Astrocyte of the spinal cord (primary cell): ENCODE measurements around the gene AASDHPPT.

Experiments
- DNase-seq: peaks from one replicate; pipeline ENCODE4 v3.0.0; 2011; ENCODE audit warnings: low read depth, low spot score
- H3K4me3 ChIP-seq: 2 replicates; pipeline ENCODE4 v1.5.1; 2011; ENCODE audit warnings: low read depth, mild to moderate bottlenecking, low read length, moderate library complexity
- CTCF ChIP-seq: IDR thresholded peaks from 2 replicates; pipeline ENCODE4 v1.5.1; 2012; ENCODE audit warnings: low read depth, mild to moderate bottlenecking, low read length, inconsistent platforms
- in situ Hi-C: cut with HindIII; loops from 2 replicates; pipeline ENCODE4 v1.10.0; 2017; ENCODE audit warnings: low sequenced_read_pairs

The AASDHPPT gene

GRCh38 chr11:106137758-106138157, 60.3 kb downstream of the AASDHPPT start:
- H3K4me3 ChIP-seq = no peak overlapping the region
- DNase-seq = no peak
- TF ChIP-seq CTCF = no peak
- in situ Hi-C loops = no loop called here
